ENCODE measurements around the gene NUDT16L1.
A peak's percentile ranks its signal among the peaks of the same experiment; 100 is the strongest.

The NUDT16L1 gene

GRCh38 chr16:4695473-4696171 is 2.3 kb downstream of the NUDT16L1 start:
- no peak for DNase-seq

GRCh38 chr16:4696172-4696904 is 3.0 kb downstream of the NUDT16L1 start:
- DNase-seq, result no peak

GRCh38 chr16:4696905-4697847 is 3.8 kb downstream of the NUDT16L1 start:
- no peak for DNase-seq

- no peak for DNase-seq
These were observed 4.5 kb downstream of the NUDT16L1 start for GRCh38 chr16:4697848-4698291.

GRCh38 chr16:4698321-4699045 is 5.1 kb downstream of the NUDT16L1 start:
- no peak for DNase-seq

GRCh38 chr16:4699046-4699556 is 5.7 kb downstream of the NUDT16L1 start:
- DNase-seq, result no peak

- DNase-seq, result no peak
These were observed 7.1 kb downstream of the NUDT16L1 start for GRCh38 chr16:4700380-4700996.

GRCh38 chr16:4700997-4701743 is 7.8 kb downstream of the NUDT16L1 start:
- DNase-seq, result no peak

- DNase-seq, result no peak
These were observed 8.6 kb downstream of the NUDT16L1 start for GRCh38 chr16:4701791-4702465.

- no peak for DNase-seq
These were observed 9.1 kb downstream of the NUDT16L1 start for GRCh38 chr16:4702466-4702808.

GRCh38 chr16:4703906-4704305 is 10.5 kb downstream of the NUDT16L1 start:
- no peak for DNase-seq

GRCh38 chr16:4704491-4704890 is 11.1 kb downstream of the NUDT16L1 start:
- no peak for DNase-seq

- no peak for DNase-seq
These were observed 11.6 kb downstream of the NUDT16L1 start for GRCh38 chr16:4704913-4705312.

- DNase-seq, result no peak
These were observed 13.5 kb downstream of the NUDT16L1 start for GRCh38 chr16:4706871-4707270.

GRCh38 chr16:4709481-4709880 is 16.1 kb downstream of the NUDT16L1 start:
- DNase-seq, result peak; percentile 22

- no peak for DNase-seq
These were observed 20.5 kb downstream of the NUDT16L1 start for GRCh38 chr16:4713663-4714501.

- no peak for DNase-seq
These were observed 21.6 kb downstream of the NUDT16L1 start for GRCh38 chr16:4714996-4715395.

- DNase-seq, result no peak
These were observed 25.1 kb downstream of the NUDT16L1 start for GRCh38 chr16:4718466-4718865.

GRCh38 chr16:4723071-4723767 is 29.9 kb downstream of the NUDT16L1 start:
- DNase-seq, result no peak

Data from fibroblast of skin of back (primary cell).